K562 (cell line): ENCODE results near the gene CENPP. TPM values are rescaled to one million over a fixed set of nuclear protein-coding genes. Genes with fewer than 3 reads are reported as not detected.

Experiments used
- ARID1B ChIP-seq: fragments of 450-650 bp; IDR thresholded peaks from 2 replicates; pipeline ENCODE4 v1.6.1; 2016; ENCODE audit warnings: antibody characterized with exemption, mild to moderate bottlenecking, inconsistent platforms
- CREB3 ChIP-seq: fragments of 450-650 bp; conservative IDR thresholded peaks from 2 replicates; pipeline ENCODE4 v1.6.1; 2016; ENCODE audit warnings: missing genetic modification characterization, low read depth, mild to moderate bottlenecking, missing compliant biosample characterization, moderate library complexity
- DNMT1 ChIP-seq: fragments of 450-650 bp; IDR thresholded peaks from 2 replicates; pipeline ENCODE4 v1.6.1; 2016; ENCODE audit warnings: antibody characterized with exemption, mild to moderate bottlenecking
- EWSR1 ChIP-seq: fragments of 450-650 bp; IDR thresholded peaks from 2 replicates; pipeline ENCODE4 v1.6.1; 2018; ENCODE audit warnings: borderline replicate concordance, mild to moderate bottlenecking, low read depth, moderate library complexity; ENCODE audit not compliant: partially characterized antibody
- HMGN3 ChIP-seq: IDR thresholded peaks from 2 replicates; pipeline ENCODE4 v1.6.1; 2011; ENCODE audit warnings: borderline replicate concordance, low read depth, mild to moderate bottlenecking, mixed read lengths, low read length; ENCODE audit not compliant: insufficient read length; ENCODE audit errors: extremely low read depth
- IFI16 ChIP-seq: fragments of 250-450 bp; sonication (Bioruptor Pico); IDR thresholded peaks from 2 replicates; pipeline ENCODE4 v2.1.2; 2022; ENCODE audit warnings: mild to moderate bottlenecking, inconsistent platforms
- KDM1A ChIP-seq, 2 experiments: fragments of 450-650 bp; IDR thresholded peaks; 2 replicates each; pipeline ENCODE4 v1.6.1; 2016; ENCODE audit warnings: mild to moderate bottlenecking in 2 of 2
- MIER1 ChIP-seq: fragments of 450-650 bp; IDR thresholded peaks from 2 replicates; pipeline ENCODE4 v1.6.1; 2016; ENCODE audit warnings: antibody characterized with exemption, mild to moderate bottlenecking, low read depth
- SLC30A9 ChIP-seq: fragments of 250-450 bp; sonication (Bioruptor Pico); IDR thresholded peaks from 2 replicates; pipeline ENCODE4 v1.8.0; 2022; ENCODE audit warnings: mild to moderate bottlenecking, moderate library complexity
- ZNF586 ChIP-seq: fragments of 450-650 bp; formaldehyde crosslinking; conservative IDR thresholded peaks from 2 replicates; pipeline ENCODE4 v1.4.0; 2020; ENCODE audit warnings: mild to moderate bottlenecking, moderate library complexity
- polyA plus RNA-seq, 8 experiments: library from polyadenylated mRNA; depleted of rRNA in 4 of 8; stranded (reverse) in 5 of 8; unstranded in 3 of 8; fragments of >200 nt; fragmentation: Nextera tagmentation in 2 of 8; fragmentation: Illumina TruSeq in 1 of 8; extraction: Ambion mirVana in 2 of 8; extraction: Trizol in 1 of 8; gene quantifications; 2 replicates each; pipeline versions ENCODE4 v1.2.1 to v1.2.3, GENCODE V29; 2011 to 2014; ENCODE audit warnings: inconsistent platforms in 1 of 8, missing spikeins in 1 of 8
- total RNA-seq, 7 experiments: library from RNA; depleted of rRNA in 6 of 7; stranded (reverse); fragments of >200 nt in 6 of 7; fragmentation: Illumina TruSeq in 2 of 7; extraction: Trizol in 2 of 7; gene quantifications; 2 replicates each; pipeline versions ENCODE4 v1.2.1 to v1.2.3, GENCODE V29; 2011 to 2021; ENCODE audit warnings: low replicate concordance in 1 of 7
- TF ChIP-seq, protein P1 (sequence below): IDR thresholded peaks from 2 replicates; pipeline ENCODE4 v1.6.1; 2011; ENCODE audit warnings: borderline replicate concordance, low read depth, mild to moderate bottlenecking, moderate library complexity, low read length; ENCODE audit not compliant: insufficient read depth, poor library complexity, severe bottlenecking
- TF ChIP-seq, protein P2 (sequence below): fragments of 200-800 bp; sonication (Bioruptor generic); IDR thresholded peaks from 2 replicates; pipeline ENCODE4 v1.6.1; 2017; ENCODE audit warnings: missing genetic modification characterization, missing compliant biosample characterization

The CENPP gene
- total and polyA plus RNA-seq, 9 of the 15 experiments (the other 6 are each of a cell fraction or from before 2014, with no cell fraction given): 8.0 to 28.5 (median 17.9) TPM

GRCh38 chr9:92612816-92613215, 287.1 kb downstream of the CENPP start (continued):
- no peak for TF ChIP-seq SLC30A9 (CRISPR knock-in tag)
- TF ChIP-seq EWSR1: no peak
- TF ChIP-seq IFI16 (CRISPR knock-in tag): no peak
- TF ChIP-seq, protein P1, sequence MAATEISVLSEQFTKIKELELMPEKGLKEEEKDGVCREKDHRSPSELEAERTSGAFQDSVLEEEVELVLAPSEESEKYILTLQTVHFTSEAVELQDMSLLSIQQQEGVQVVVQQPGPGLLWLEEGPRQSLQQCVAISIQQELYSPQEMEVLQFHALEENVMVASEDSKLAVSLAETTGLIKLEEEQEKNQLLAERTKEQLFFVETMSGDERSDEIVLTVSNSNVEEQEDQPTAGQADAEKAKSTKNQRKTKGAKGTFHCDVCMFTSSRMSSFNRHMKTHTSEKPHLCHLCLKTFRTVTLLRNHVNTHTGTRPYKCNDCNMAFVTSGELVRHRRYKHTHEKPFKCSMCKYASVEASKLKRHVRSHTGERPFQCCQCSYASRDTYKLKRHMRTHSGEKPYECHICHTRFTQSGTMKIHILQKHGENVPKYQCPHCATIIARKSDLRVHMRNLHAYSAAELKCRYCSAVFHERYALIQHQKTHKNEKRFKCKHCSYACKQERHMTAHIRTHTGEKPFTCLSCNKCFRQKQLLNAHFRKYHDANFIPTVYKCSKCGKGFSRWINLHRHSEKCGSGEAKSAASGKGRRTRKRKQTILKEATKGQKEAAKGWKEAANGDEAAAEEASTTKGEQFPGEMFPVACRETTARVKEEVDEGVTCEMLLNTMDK: no peak
- no peak for TF ChIP-seq MIER1
- no peak for TF ChIP-seq HMGN3
- no peak for TF ChIP-seq ZNF586
- no peak for TF ChIP-seq ARID1B
- TF ChIP-seq, protein P2, sequence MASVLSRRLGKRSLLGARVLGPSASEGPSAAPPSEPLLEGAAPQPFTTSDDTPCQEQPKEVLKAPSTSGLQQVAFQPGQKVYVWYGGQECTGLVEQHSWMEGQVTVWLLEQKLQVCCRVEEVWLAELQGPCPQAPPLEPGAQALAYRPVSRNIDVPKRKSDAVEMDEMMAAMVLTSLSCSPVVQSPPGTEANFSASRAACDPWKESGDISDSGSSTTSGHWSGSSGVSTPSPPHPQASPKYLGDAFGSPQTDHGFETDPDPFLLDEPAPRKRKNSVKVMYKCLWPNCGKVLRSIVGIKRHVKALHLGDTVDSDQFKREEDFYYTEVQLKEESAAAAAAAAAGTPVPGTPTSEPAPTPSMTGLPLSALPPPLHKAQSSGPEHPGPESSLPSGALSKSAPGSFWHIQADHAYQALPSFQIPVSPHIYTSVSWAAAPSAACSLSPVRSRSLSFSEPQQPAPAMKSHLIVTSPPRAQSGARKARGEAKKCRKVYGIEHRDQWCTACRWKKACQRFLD (CRISPR knock-in tag): no peak
- TF ChIP-seq CREB3 (tag): no peak
- no peak for TF ChIP-seq KDM1A (IDR thresholded peaks at IDR 0.05)
- TF ChIP-seq DNMT1: no peak
- TF ChIP-seq, all 486 proteins: peak for 0
